Mesendoderm (in vitro differentiated cells): Measurements from ENCODE around the gene HMGCS2.
A peak's percentile ranks its signal among the peaks of the same experiment; 100 is the strongest.

Experiments used
- DNase-seq: peaks from one replicate; pipeline ENCODE4 v3.0.0; 2013
- H2AK5ac ChIP-seq: 2 replicates; pipeline ENCODE4 v1.6.1; 2013; ENCODE audit warnings: low read length, inconsistent platforms
- H2BK120ac ChIP-seq: 2 replicates; pipeline ENCODE4 v1.6.1; 2013; ENCODE audit warnings: low read depth, mild to moderate bottlenecking, low read length, moderate library complexity, mixed read lengths
- H2BK15ac ChIP-seq: replicated peaks from 2 replicates; pipeline ENCODE4 v1.6.1; 2013; ENCODE audit warnings: low read depth, mild to moderate bottlenecking, moderate library complexity
- H2BK5ac ChIP-seq: 2 replicates; pipeline ENCODE4 v1.6.1; 2013; ENCODE audit warnings: low read length, inconsistent platforms
- H3K18ac ChIP-seq: 2 replicates; pipeline ENCODE4 v1.6.1; 2013; ENCODE audit warnings: mild to moderate bottlenecking, low read length, mixed read lengths
- H3K23ac ChIP-seq: one replicate; pipeline ENCODE4 v1.6.1; 2013; ENCODE audit warnings: low read length
- H3K27ac ChIP-seq: 2 replicates; pipeline ENCODE4 v1.5.1; 2013; ENCODE audit warnings: low read depth, mild to moderate bottlenecking, inconsistent platforms, low read length, moderate library complexity
- H3K27me3 ChIP-seq: 2 replicates; pipeline ENCODE4 v1.6.1; 2013; ENCODE audit warnings: low read length, control low read depth, mild to moderate bottlenecking, inconsistent platforms; ENCODE audit not compliant: insufficient read depth, poor library complexity
- H3K36me3 ChIP-seq: 2 replicates; pipeline ENCODE4 v1.6.1; 2013; ENCODE audit warnings: low read length, inconsistent platforms; ENCODE audit not compliant: control insufficient read depth, insufficient read depth
- H3K4ac ChIP-seq: one replicate; pipeline ENCODE4 v1.6.1; 2013; ENCODE audit warnings: low read depth, mild to moderate bottlenecking, low read length, moderate library complexity
- H3K4me1 ChIP-seq: 2 replicates; pipeline ENCODE4 v1.6.1; 2013; ENCODE audit warnings: low read depth, low read length, inconsistent platforms; ENCODE audit not compliant: control insufficient read depth
- H3K4me2 ChIP-seq: 2 replicates; pipeline ENCODE4 v1.6.1; 2013; ENCODE audit warnings: low read length
- H3K4me3 ChIP-seq: 2 replicates; pipeline ENCODE4 v1.5.1; 2013; ENCODE audit warnings: mild to moderate bottlenecking, low read length
- H3K56ac ChIP-seq: one replicate; pipeline ENCODE4 v1.6.1; 2013; ENCODE audit warnings: low read length
- H3K79me1 ChIP-seq: 2 replicates; pipeline ENCODE4 v1.6.1; 2013; ENCODE audit warnings: low read length, inconsistent platforms
- H3K79me2 ChIP-seq: 2 replicates; pipeline ENCODE4 v1.6.1; 2013; ENCODE audit warnings: mild to moderate bottlenecking, low read length; ENCODE audit not compliant: control insufficient read depth, insufficient read depth
- H3K9ac ChIP-seq: 2 replicates; pipeline ENCODE4 v1.6.1; 2013; ENCODE audit warnings: low read length, inconsistent platforms
- H4K5ac ChIP-seq: one replicate; pipeline ENCODE4 v1.6.1; 2013; ENCODE audit warnings: low read length
- H4K8ac ChIP-seq: one replicate; pipeline ENCODE4 v1.6.1; 2013; ENCODE audit warnings: low read depth, mild to moderate bottlenecking, control low read depth, low read length, moderate library complexity
- WGBS: extraction: QIAGEN DNeasy Blood & Tissue Kit; methylation state at CpG from one replicate; pipeline ENCODE4 v1.1.7; 2013; ENCODE audit warnings: low lambda C conversion rate, missing lambda C conversion rate; ENCODE audit not compliant: insufficient coverage; ENCODE audit errors: extremely low coverage; 5-methylcytosine and 5-hydroxymethylcytosine counted together

The HMGCS2 gene

GRCh38 chr1:119714583-119714982 is 54.1 kb downstream of the HMGCS2 start:
- H3K27ac ChIP-seq: no peak overlapping the region
- H2BK120ac ChIP-seq: no peak overlapping the region
- no peak overlapping the region for H4K5ac ChIP-seq
- no peak overlapping the region for H3K4me3 ChIP-seq
- peaks cover 65% of the 10 kb centered on the region for H3K79me2 ChIP-seq
- H3K79me1 ChIP-seq: peaks cover 14% of the 10 kb centered on the region
- no peak overlapping the region for H3K18ac ChIP-seq
- no peak overlapping the region for H2BK15ac ChIP-seq
- H3K4me2 ChIP-seq: peak overlapping the region; percentile 87
- H3K4ac ChIP-seq: no peak overlapping the region
- no CpG with 5 or more reads among the region's 8 CpGs for WGBS
- peak overlapping the region; percentile 80 for H3K9ac ChIP-seq
- no peak overlapping the region for H3K23ac ChIP-seq
- H4K8ac ChIP-seq: no peak overlapping the region
- H3K56ac ChIP-seq: peak overlapping the region; percentile 34
- no peaks in the 10 kb centered on the region for H3K27me3 ChIP-seq
- H3K36me3 ChIP-seq: peaks cover 1% of the 10 kb centered on the region
- peak; percentile 51 for DNase-seq
- H2AK5ac ChIP-seq: no peak overlapping the region
- H3K4me1 ChIP-seq: peaks cover 28% of the 10 kb centered on the region
- no peak overlapping the region for H2BK5ac ChIP-seq

GRCh38 chr1:119713749-119714456 is 54.8 kb downstream of the HMGCS2 start:
- H3K56ac ChIP-seq: peak overlapping the region; percentile 98
- H3K4me2 ChIP-seq: peak overlapping the region; percentile 87
- H3K27ac ChIP-seq: peak overlapping the region; percentile 62
- H2BK5ac ChIP-seq: no peak overlapping the region
- H4K8ac ChIP-seq: no peak overlapping the region
- no peak overlapping the region for H2BK120ac ChIP-seq
- no peak overlapping the region for H3K4ac ChIP-seq
- no peak overlapping the region for H3K23ac ChIP-seq
- H2AK5ac ChIP-seq: no peak overlapping the region
- H3K79me2 ChIP-seq: peaks cover 58% of the 10 kb centered on the region
- peak overlapping the region; percentile 80 for H3K9ac ChIP-seq
- peaks cover 14% of the 10 kb centered on the region for H3K79me1 ChIP-seq
- no CpG with 5 or more reads among the region's 6 CpGs for WGBS
- no peak overlapping the region for H2BK15ac ChIP-seq
- no peak overlapping the region for H4K5ac ChIP-seq
- H3K18ac ChIP-seq: peak overlapping the region; percentile 57
- H3K36me3 ChIP-seq: peaks cover 1% of the 10 kb centered on the region
- peaks cover 28% of the 10 kb centered on the region for H3K4me1 ChIP-seq
- no peaks in the 10 kb centered on the region for H3K27me3 ChIP-seq
- H3K4me3 ChIP-seq: peak overlapping the region; percentile 78
- peak; percentile 88 for DNase-seq

GRCh38 chr1:119713039-119713748 is 55.5 kb downstream of the HMGCS2 start:
- Histone ChIP-seq H2AK5ac (peak overlapping the region; percentile 83), H4K8ac (no peak overlapping the region), H3K27me3 (no peaks in the 10 kb centered on the region), H2BK15ac (no peak overlapping the region), H3K56ac (peak overlapping the region; percentile 98), H3K4me1 (peaks cover 26% of the 10 kb centered on the region), H3K79me2 (peaks cover 51% of the 10 kb centered on the region), H2BK120ac (peak overlapping the region; percentile 11), H3K18ac (peak overlapping the region; percentile 57), H3K79me1 (peaks cover 11% of the 10 kb centered on the region), H3K27ac (peak overlapping the region; percentile 62), H3K23ac (peak overlapping the region; percentile 59), H3K4me2 (peak overlapping the region; percentile 87), H3K36me3 (peaks cover 1% of the 10 kb centered on the region), H4K5ac (peak overlapping the region; percentile 10), H2BK5ac (peak overlapping the region; percentile 62), H3K9ac (peak overlapping the region; percentile 80), H3K4ac (peak overlapping the region; percentile 97), H3K4me3 (peak overlapping the region; percentile 78)
- WGBS: no CpG with 5 or more reads among the region's 17 CpGs
- peak; percentile 67 for DNase-seq

GRCh38 chr1:119712342-119713038 is 56.2 kb downstream of the HMGCS2 start:
- no CpG with 5 or more reads among the region's 51 CpGs for WGBS
- peak overlapping the region; percentile 93 for H3K18ac ChIP-seq
- H2BK120ac ChIP-seq: peak overlapping the region; percentile 11

GRCh38 chr1:119711804-119712341 is 56.8 kb downstream of the HMGCS2 start, which contains the start of gene PHGDH:
Gene PHGDH, plus strand, starts transcription at chr1:119711934. Its CDS starts 89 bp downstream, at chr1:119712023.
- Histone ChIP-seq H3K36me3 (peaks cover 1% of the 10 kb centered on the region), H3K9ac (peak within 1 kb of the TSS; percentile 80), H3K18ac (peak within 1 kb of the TSS; percentile 93), H2BK5ac (peak within 1 kb of the TSS; percentile 62), H3K4me2 (peak within 1 kb of the TSS; percentile 87), H3K4me3 (peak within 1 kb of the TSS; percentile 78), H3K79me1 (peaks cover 11% of the 10 kb centered on the region), H3K27me3 (no peaks in the 10 kb centered on the region), H2BK15ac (no peak within 1 kb of the TSS), H3K23ac (peak within 1 kb of the TSS; percentile 1), H3K56ac (peak within 1 kb of the TSS; percentile 98), H4K8ac (no peak within 1 kb of the TSS), H4K5ac (no peak within 1 kb of the TSS), H3K4me1 (peaks cover 22% of the 10 kb centered on the region), H3K27ac (peak within 1 kb of the TSS; percentile 85), H3K79me2 (peaks cover 45% of the 10 kb centered on the region), H3K4ac (peak within 1 kb of the TSS; percentile 97), H2BK120ac (peak within 1 kb of the TSS; percentile 11), H2AK5ac (no peak within 1 kb of the TSS)
- peak; percentile 96 for DNase-seq
- WGBS: no CpG with 5 or more reads among the region's 27 CpGs

More at GRCh38 chr1:119712342-119713038, 56.2 kb downstream of the HMGCS2 start:
- Histone ChIP-seq H3K4me1 (peaks cover 22% of the 10 kb centered on the region), H4K8ac (no peak overlapping the region), H3K27me3 (no peaks in the 10 kb centered on the region), H3K4me3 (peak overlapping the region; percentile 78), H3K9ac (peak overlapping the region; percentile 80), H3K79me1 (peaks cover 11% of the 10 kb centered on the region), H3K56ac (peak overlapping the region; percentile 98), H2BK5ac (peak overlapping the region; percentile 62), H3K27ac (peak overlapping the region; percentile 85), H3K4ac (peak overlapping the region; percentile 97), H3K79me2 (peaks cover 45% of the 10 kb centered on the region), H3K36me3 (peaks cover 1% of the 10 kb centered on the region), H3K23ac (peak overlapping the region; percentile 59), H2AK5ac (no peak overlapping the region), H3K4me2 (peak overlapping the region; percentile 87), H2BK15ac (no peak overlapping the region), H4K5ac (no peak overlapping the region)
- DNase-seq: peak; percentile 98
